Left colon (tissue), 2 donors: ENCODE results near the gene C14orf132. TPM values are rescaled to one million over a fixed set of nuclear protein-coding genes. Genes with fewer than 3 reads are reported as not detected.

Experiments used
- ATAC-seq: fragments of 200-7000 bp; cut with Tn5 transposase; one replicate; pipeline ENCODE4 v1.9.1; 2020; ENCODE audit warnings: mild to moderate bottlenecking, moderate library complexity
- DNase-seq, 2 donors: peaks; one replicate each; pipeline ENCODE4 v3.0.0-alpha.2; 2020
- intact Hi-C, 2 donors: fragments of 100-400 bp; cut with DNase I in 1 of 2; cut with micrococcal nuclease in 1 of 2; formaldehyde crosslinking; loops; one replicate each; pipeline versions ENCODE4 v1.11.2 to v1.14.0; 2022; cut with DNase I, micrococcal nuclease
- total RNA-seq, 2 donors: library from RNA; stranded (reverse); fragmentation: NEBNext Ultra II Directional; extraction: Animal tissue kit (Norgen Biotek cat#: 25700); gene quantifications; one replicate each; pipeline ENCODE4 v1.2.1, GENCODE V29; 2021
- donor health status: DM: no; HTN: no; CAD: no.
- donor health status: DM: yes; HTN: yes; CAD: no.

Gene C14orf132
- total RNA-seq, 2 donors from 2014 or later, result 2.2 to 6.7 TPM

GRCh38 chr14:96091149-96091693 is 52.1 kb downstream of the C14orf132 start:
- DNase-seq, result peak in 1 of 2 donors; percentile 21
- intact Hi-C loops, result loop anchor here in 1 of 2 donors (10.0 kb wide), 1 partner anchor 334 kb away; no protein-coding TSS in a partner anchor
- no peak for ATAC-seq

GRCh38 chr14:96091941-96092411 is 52.8 kb downstream of the C14orf132 start:
- no peak for ATAC-seq
- peak in 1 of 2 donors; percentile 16 for DNase-seq
- intact Hi-C loops, result loop anchor here in 1 of 2 donors (10.0 kb wide), 1 partner anchor 333 kb away; no protein-coding TSS in a partner anchor

- intact Hi-C loops, result loop anchor here in 1 of 2 donors (10.0 kb wide), 1 partner anchor 332 kb away; no protein-coding TSS in a partner anchor
- DNase-seq (peak in 1 of 2 donors; percentile 3), ATAC-seq (no peak)
These were observed 53.8 kb downstream of the C14orf132 start for GRCh38 chr14:96092936-96093335.

- DNase-seq (peak in 1 of 2 donors; percentile 1), ATAC-seq (no peak)
- intact Hi-C loops, result loop anchor here in 1 of 2 donors (10.0 kb wide), 1 partner anchor 331 kb away; no protein-coding TSS in a partner anchor
These were observed 55.0 kb downstream of the C14orf132 start for GRCh38 chr14:96094211-96094610.

- DNase-seq (no peak), ATAC-seq (no peak)
- intact Hi-C loops, result loop anchor here in 1 of 2 donors (5.0 to 10.0 kb wide), 2 partner anchors 97 to 330 kb away; no protein-coding TSS in a partner anchor
These were observed 55.5 kb downstream of the C14orf132 start for GRCh38 chr14:96094656-96095055.

- no peak for ATAC-seq
- intact Hi-C loops, result loop anchor here in 1 of 2 donors (5.0 to 10.0 kb wide), 2 partner anchors 98 to 330 kb away; no protein-coding TSS in a partner anchor
These were observed 55.9 kb downstream of the C14orf132 start for GRCh38 chr14:96095058-96095457.

GRCh38 chr14:96095581-96096476 is 56.7 kb downstream of the C14orf132 start:
- intact Hi-C loops, result loop anchor here in 1 of 2 donors (5.0 to 10.0 kb wide), 2 partner anchors 99 to 329 kb away; no protein-coding TSS in a partner anchor
- ATAC-seq, result no peak
- DNase-seq, result no peak

More at GRCh38 chr14:96095058-96095457, 55.9 kb downstream of the C14orf132 start:
- no peak for DNase-seq

- intact Hi-C loops, result loop anchor here in 1 of 2 donors (5.0 to 10.0 kb wide), 2 partner anchors 100 to 328 kb away; no protein-coding TSS in a partner anchor
- no peak for DNase-seq
- no peak for ATAC-seq
These were observed 57.8 kb downstream of the C14orf132 start for GRCh38 chr14:96096639-96097610.

GRCh38 chr14:96097752-96098151 is 58.6 kb downstream of the C14orf132 start:
- intact Hi-C loops, result loop anchor here in 1 of 2 donors (5.0 to 10.0 kb wide), 2 partner anchors 100 to 327 kb away; no protein-coding TSS in a partner anchor
- ATAC-seq (no peak), DNase-seq (no peak)

- DNase-seq (peak in 1 of 2 donors; percentile 42), ATAC-seq (peak; percentile 69)
- intact Hi-C loops, result loop anchor here in 1 of 2 donors (5.0 to 10.0 kb wide), 2 partner anchors 101 to 326 kb away; no protein-coding TSS in a partner anchor
These were observed 59.3 kb downstream of the C14orf132 start for GRCh38 chr14:96098309-96098998.

- DNase-seq, result no peak
- intact Hi-C loops, result loop anchor here in 1 of 2 donors (5.0 to 10.0 kb wide), 2 partner anchors 102 to 326 kb away; no protein-coding TSS in a partner anchor
- ATAC-seq, result no peak
These were observed 59.8 kb downstream of the C14orf132 start for GRCh38 chr14:96098999-96099335.

- DNase-seq (peak; percentile 65 to 84), ATAC-seq (peak; percentile 58)
- intact Hi-C loops, result loop anchor here (5.0 to 10.0 kb wide), 2 partner anchors 174 to 177 kb away; no protein-coding TSS in a partner anchor
These were observed 61.3 kb downstream of the C14orf132 start for GRCh38 chr14:96100161-96101064.

- intact Hi-C loops, result loop anchor here (5.0 to 10.0 kb wide), 2 partner anchors 173 to 175 kb away; no protein-coding TSS in a partner anchor
- DNase-seq (no peak), ATAC-seq (no peak)
These were observed 63.1 kb downstream of the C14orf132 start for GRCh38 chr14:96102081-96102856.

GRCh38 chr14:96103075-96103474 is 63.9 kb downstream of the C14orf132 start:
- ATAC-seq (no peak), DNase-seq (no peak)
- intact Hi-C loops, result loop anchor here (5.0 to 10.0 kb wide), 2 partner anchors 172 to 174 kb away; no protein-coding TSS in a partner anchor
